GM23338 (cell line): Measurements from ENCODE around the gene PRKCD. TPM values are rescaled to one million over a fixed set of nuclear protein-coding genes. Genes with fewer than 3 reads are reported as not detected.

Source experiments
- ATAC-seq: fragments of 200-7000 bp; cut with Tn5 transposase; 3 replicates; pipeline ENCODE4 v1.9.1; 2020
- DNase-seq: peaks from one replicate; pipeline ENCODE4 v3.0.0-alpha.2; 2015; ENCODE audit warnings: low spot score
- H2AFZ ChIP-seq: fragments of 200-600 bp; sonication (generic); 2 replicates; pipeline ENCODE4 v1.8.0; 2016; ENCODE audit warnings: antibody characterized with exemption, mild to moderate bottlenecking, moderate library complexity
- H3F3A ChIP-seq: fragments of 200-600 bp; sonication (generic); replicated peaks from 2 replicates; pipeline ENCODE4 v1.8.0; 2017; ENCODE audit warnings: antibody characterized with exemption, mixed run types, low read depth
- H3K27ac ChIP-seq: fragments of 200-600 bp; sonication (generic); 2 replicates; pipeline ENCODE4 v1.6.1; 2016; ENCODE audit warnings: low read depth
- H3K27me3 ChIP-seq: fragments of 200-600 bp; sonication (generic); 2 replicates; pipeline ENCODE4 v1.8.0; 2016; ENCODE audit warnings: mild to moderate bottlenecking, mixed run types, moderate library complexity; ENCODE audit not compliant: insufficient read depth
- H3K36me3 ChIP-seq: fragments of 200-600 bp; sonication (generic); 2 replicates; pipeline ENCODE4 v1.8.0; 2016; ENCODE audit warnings: mild to moderate bottlenecking; ENCODE audit not compliant: insufficient read depth
- H3K4me1 ChIP-seq: fragments of 200-600 bp; sonication (generic); 2 replicates; pipeline ENCODE4 v1.8.0; 2016; ENCODE audit warnings: mild to moderate bottlenecking, moderate library complexity; ENCODE audit not compliant: insufficient read depth
- H3K4me2 ChIP-seq: fragments of 200-600 bp; sonication (generic); 2 replicates; pipeline ENCODE4 v1.7.1; 2017; ENCODE audit warnings: mixed run types
- H3K4me3 ChIP-seq: fragments of 200-600 bp; sonication (generic); 2 replicates; pipeline ENCODE4 v1.6.1; 2016; ENCODE audit warnings: mixed run types
- H3K79me2 ChIP-seq: fragments of 200-600 bp; sonication (generic); replicated peaks from 2 replicates; pipeline ENCODE4 v1.8.0; 2017; ENCODE audit warnings: mild to moderate bottlenecking; ENCODE audit not compliant: insufficient read depth
- H3K9me2 ChIP-seq: fragments of 200-600 bp; sonication (generic); 2 replicates; pipeline ENCODE4 v1.8.0; 2017; ENCODE audit not compliant: insufficient read depth
- H4K20me1 ChIP-seq: fragments of 200-600 bp; sonication (generic); replicated peaks from 2 replicates; pipeline ENCODE4 v1.8.0; 2017; ENCODE audit warnings: mild to moderate bottlenecking; ENCODE audit not compliant: insufficient read depth
- H3K27ac Mint-ChIP-seq: 2 replicates; pipeline ENCODE4 v1.8.0; 2020; ENCODE audit warnings: inconsistent platforms, mild to moderate bottlenecking, moderate library complexity, mixed read lengths
- H3K27me3 Mint-ChIP-seq: 3 replicates; pipeline ENCODE4 v1.8.0; 2022; ENCODE audit warnings: low read depth, mild to moderate bottlenecking, moderate library complexity, mixed read lengths, inconsistent platforms; ENCODE audit not compliant: insufficient read depth, poor library complexity
- H3K36me3 Mint-ChIP-seq: 3 replicates; pipeline ENCODE4 v1.8.0; 2021; ENCODE audit warnings: low read depth, mild to moderate bottlenecking, inconsistent platforms, moderate library complexity, mixed read lengths
- H3K4me1 Mint-ChIP-seq: 3 replicates; pipeline ENCODE4 v1.8.0; 2020; ENCODE audit warnings: mild to moderate bottlenecking, inconsistent platforms, mixed read lengths
- H3K4me3 Mint-ChIP-seq: 3 replicates; pipeline ENCODE4 v1.8.0; 2021; ENCODE audit warnings: moderate library complexity, mild to moderate bottlenecking, inconsistent platforms, mixed read lengths
- H3K9me3 Mint-ChIP-seq: 3 replicates; pipeline ENCODE4 v1.8.0; 2020; ENCODE audit warnings: moderate library complexity, mild to moderate bottlenecking, inconsistent platforms, mixed read lengths
- CREB1 ChIP-seq: fragments of 250-450 bp; sonication (Bioruptor Pico); IDR thresholded peaks from 2 replicates; pipeline ENCODE4 v1.5.0; 2020; ENCODE audit warnings: low read depth, mild to moderate bottlenecking, moderate library complexity
- EZH2 ChIP-seq: fragments of 200-600 bp; sonication (generic); IDR thresholded peaks from one replicate; pipeline ENCODE4 v1.8.0; 2017; ENCODE audit warnings: antibody characterized with exemption, mild to moderate bottlenecking, low read depth; ENCODE audit not compliant: unreplicated experiment
- EZH2phosphoT487 ChIP-seq: fragments of 200-600 bp; sonication (generic); IDR thresholded peaks from one replicate; pipeline ENCODE4 v1.8.1; 2018; ENCODE audit warnings: antibody characterized with exemption; ENCODE audit not compliant: unreplicated experiment
- JUNB ChIP-seq: IDR thresholded peaks from one replicate; pipeline ENCODE4 v1.6.1; 2016; ENCODE audit warnings: antibody characterized with exemption; ENCODE audit not compliant: unreplicated experiment
- NANOG ChIP-seq: IDR thresholded peaks from 2 replicates; pipeline ENCODE4 v1.6.1; 2016; ENCODE audit warnings: antibody characterized with exemption, borderline replicate concordance
- POLR2AphosphoS5 ChIP-seq: IDR thresholded peaks from 2 replicates; pipeline ENCODE4 v1.6.1; 2016; ENCODE audit warnings: antibody characterized with exemption, low read depth
- STAT1 ChIP-seq: IDR thresholded peaks from one replicate; pipeline ENCODE4 v1.6.1; 2016; ENCODE audit warnings: antibody characterized with exemption; ENCODE audit not compliant: unreplicated experiment
- ZNF114 ChIP-seq: fragments of 250-450 bp; sonication (Bioruptor Pico); IDR thresholded peaks from 2 replicates; pipeline ENCODE4 v1.5.0; 2020; ENCODE audit warnings: mild to moderate bottlenecking, moderate library complexity
- ZNF331 ChIP-seq: fragments of 250-450 bp; sonication (Bioruptor Pico); IDR thresholded peaks from 2 replicates; pipeline ENCODE4 v1.5.0; 2020; ENCODE audit warnings: low read depth, mild to moderate bottlenecking, moderate library complexity
- polyA plus RNA-seq: library from polyadenylated mRNA; unstranded; fragments of >200 nt; fragmentation: Nextera tagmentation; extraction: Ambion mirVana; gene quantifications from 2 replicates; pipeline ENCODE4 v1.2.1, GENCODE V29; 2016
- total RNA-seq: library from RNA; depleted of rRNA; stranded (reverse); fragments of >200 nt; shearing (Covaris generic); gene quantifications from 2 replicates; pipeline ENCODE4 v1.2.3, GENCODE V29; 2014
- TF ChIP-seq, protein P1 (sequence below): fragments of 250-450 bp; sonication (Bioruptor Pico); IDR thresholded peaks from 2 replicates; pipeline ENCODE4 v1.5.0; 2020; ENCODE audit warnings: mild to moderate bottlenecking, moderate library complexity
- TF ChIP-seq, protein P2 (sequence below), 2 experiments: fragments of 200-600 bp in 1 of 2; sonication (generic) in 1 of 2; conservative IDR thresholded peaks; 2 replicates each; pipeline versions ENCODE4 v1.5.1 to v1.6.1; 2016 to 2017; ENCODE audit warnings: antibody characterized with exemption in 2 of 2, low read depth in 2 of 2, mild to moderate bottlenecking in 2 of 2, moderate library complexity in 1 of 2
- TF ChIP-seq, protein P3 (sequence below): IDR thresholded peaks from one replicate; pipeline ENCODE4 v1.6.1; 2018; ENCODE audit warnings: antibody characterized with exemption; ENCODE audit not compliant: unreplicated experiment
- TF ChIP-seq, protein P4 (sequence below): IDR thresholded peaks from 2 replicates; pipeline ENCODE4 v1.6.1; 2016; ENCODE audit warnings: antibody characterized with exemption

The PRKCD gene
- total and polyA plus RNA-seq, 2 experiments from 2014 or later: 11.3 to 11.8 TPM

DNA sequence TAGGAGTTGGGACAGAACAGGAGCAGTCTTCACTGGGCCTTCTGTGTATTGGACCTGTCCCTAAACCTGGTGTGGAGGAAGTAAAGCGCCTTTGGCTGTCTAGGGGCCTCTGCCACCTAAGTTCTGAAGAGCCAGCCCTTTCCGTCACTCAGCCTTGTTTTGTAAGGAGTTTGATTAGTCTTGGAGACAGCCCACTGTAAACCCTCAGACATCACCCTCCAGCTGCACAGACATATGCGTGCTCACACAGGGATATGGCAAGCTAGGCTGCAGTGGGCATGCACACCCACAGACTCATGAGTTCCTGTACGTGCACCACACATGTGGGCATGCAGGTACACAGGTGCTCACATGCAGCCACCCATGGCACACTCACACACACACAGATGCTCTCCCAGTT lies 5.2 kb downstream of the PRKCD start:
- peaks cover 44% of the 10 kb centered on the region for H3K4me1 Mint-ChIP-seq
- no peak overlapping the region for H3K4me2 ChIP-seq

More for the DNA sequence above, 5.2 kb downstream of the PRKCD start:
- H3K4me1 ChIP-seq: peaks cover 15% of the 10 kb centered on the region
- TF ChIP-seq, protein P1, sequence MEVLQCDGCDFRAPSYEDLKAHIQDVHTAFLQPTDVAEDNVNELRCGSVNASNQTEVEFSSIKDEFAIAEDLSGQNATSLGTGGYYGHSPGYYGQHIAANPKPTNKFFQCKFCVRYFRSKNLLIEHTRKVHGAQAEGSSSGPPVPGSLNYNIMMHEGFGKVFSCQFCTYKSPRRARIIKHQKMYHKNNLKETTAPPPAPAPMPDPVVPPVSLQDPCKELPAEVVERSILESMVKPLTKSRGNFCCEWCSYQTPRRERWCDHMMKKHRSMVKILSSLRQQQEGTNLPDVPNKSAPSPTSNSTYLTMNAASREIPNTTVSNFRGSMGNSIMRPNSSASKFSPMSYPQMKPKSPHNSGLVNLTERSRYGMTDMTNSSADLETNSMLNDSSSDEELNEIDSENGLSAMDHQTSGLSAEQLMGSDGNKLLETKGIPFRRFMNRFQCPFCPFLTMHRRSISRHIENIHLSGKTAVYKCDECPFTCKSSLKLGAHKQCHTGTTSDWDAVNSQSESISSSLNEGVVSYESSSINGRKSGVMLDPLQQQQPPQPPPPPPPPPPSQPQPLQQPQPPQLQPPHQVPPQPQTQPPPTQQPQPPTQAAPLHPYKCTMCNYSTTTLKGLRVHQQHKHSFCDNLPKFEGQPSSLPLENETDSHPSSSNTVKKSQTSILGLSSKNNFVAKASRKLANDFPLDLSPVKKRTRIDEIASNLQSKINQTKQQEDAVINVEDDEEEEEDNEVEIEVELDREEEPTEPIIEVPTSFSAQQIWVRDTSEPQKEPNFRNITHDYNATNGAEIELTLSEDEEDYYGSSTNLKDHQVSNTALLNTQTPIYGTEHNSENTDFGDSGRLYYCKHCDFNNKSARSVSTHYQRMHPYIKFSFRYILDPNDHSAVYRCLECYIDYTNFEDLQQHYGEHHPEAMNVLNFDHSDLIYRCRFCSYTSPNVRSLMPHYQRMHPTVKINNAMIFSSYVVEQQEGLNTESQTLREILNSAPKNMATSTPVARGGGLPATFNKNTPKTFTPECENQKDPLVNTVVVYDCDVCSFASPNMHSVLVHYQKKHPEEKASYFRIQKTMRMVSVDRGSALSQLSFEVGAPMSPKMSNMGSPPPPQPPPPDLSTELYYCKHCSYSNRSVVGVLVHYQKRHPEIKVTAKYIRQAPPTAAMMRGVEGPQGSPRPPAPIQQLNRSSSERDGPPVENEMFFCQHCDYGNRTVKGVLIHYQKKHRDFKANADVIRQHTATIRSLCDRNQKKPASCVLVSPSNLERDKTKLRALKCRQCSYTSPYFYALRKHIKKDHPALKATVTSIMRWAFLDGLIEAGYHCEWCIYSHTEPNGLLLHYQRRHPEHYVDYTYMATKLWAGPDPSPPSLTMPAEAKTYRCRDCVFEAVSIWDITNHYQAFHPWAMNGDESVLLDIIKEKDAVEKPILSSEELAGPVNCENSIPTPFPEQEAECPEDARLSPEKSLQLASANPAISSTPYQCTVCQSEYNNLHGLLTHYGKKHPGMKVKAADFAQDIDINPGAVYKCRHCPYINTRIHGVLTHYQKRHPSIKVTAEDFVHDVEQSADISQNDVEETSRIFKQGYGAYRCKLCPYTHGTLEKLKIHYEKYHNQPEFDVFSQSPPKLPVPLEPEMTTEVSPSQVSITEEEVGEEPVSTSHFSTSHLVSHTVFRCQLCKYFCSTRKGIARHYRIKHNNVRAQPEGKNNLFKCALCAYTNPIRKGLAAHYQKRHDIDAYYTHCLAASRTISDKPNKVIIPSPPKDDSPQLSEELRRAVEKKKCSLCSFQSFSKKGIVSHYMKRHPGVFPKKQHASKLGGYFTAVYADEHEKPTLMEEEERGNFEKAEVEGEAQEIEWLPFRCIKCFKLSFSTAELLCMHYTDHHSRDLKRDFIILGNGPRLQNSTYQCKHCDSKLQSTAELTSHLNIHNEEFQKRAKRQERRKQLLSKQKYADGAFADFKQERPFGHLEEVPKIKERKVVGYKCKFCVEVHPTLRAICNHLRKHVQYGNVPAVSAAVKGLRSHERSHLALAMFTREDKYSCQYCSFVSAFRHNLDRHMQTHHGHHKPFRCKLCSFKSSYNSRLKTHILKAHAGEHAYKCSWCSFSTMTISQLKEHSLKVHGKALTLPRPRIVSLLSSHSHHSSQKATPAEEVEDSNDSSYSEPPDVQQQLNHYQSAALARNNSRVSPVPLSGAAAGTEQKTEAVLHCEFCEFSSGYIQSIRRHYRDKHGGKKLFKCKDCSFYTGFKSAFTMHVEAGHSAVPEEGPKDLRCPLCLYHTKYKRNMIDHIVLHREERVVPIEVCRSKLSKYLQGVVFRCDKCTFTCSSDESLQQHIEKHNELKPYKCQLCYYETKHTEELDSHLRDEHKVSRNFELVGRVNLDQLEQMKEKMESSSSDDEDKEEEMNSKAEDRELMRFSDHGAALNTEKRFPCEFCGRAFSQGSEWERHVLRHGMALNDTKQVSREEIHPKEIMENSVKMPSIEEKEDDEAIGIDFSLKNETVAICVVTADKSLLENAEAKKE: no peak
- TF ChIP-seq EZH2phosphoT487 (no peak), CREB1 (CRISPR knock-in tag) (no peak), JUNB (no peak), ZNF114 (no peak), ZNF331 (no peak), NANOG (no peak), STAT1 (no peak), EZH2 (no peak), POLR2AphosphoS5 (no peak)
- TF ChIP-seq, protein P2, sequence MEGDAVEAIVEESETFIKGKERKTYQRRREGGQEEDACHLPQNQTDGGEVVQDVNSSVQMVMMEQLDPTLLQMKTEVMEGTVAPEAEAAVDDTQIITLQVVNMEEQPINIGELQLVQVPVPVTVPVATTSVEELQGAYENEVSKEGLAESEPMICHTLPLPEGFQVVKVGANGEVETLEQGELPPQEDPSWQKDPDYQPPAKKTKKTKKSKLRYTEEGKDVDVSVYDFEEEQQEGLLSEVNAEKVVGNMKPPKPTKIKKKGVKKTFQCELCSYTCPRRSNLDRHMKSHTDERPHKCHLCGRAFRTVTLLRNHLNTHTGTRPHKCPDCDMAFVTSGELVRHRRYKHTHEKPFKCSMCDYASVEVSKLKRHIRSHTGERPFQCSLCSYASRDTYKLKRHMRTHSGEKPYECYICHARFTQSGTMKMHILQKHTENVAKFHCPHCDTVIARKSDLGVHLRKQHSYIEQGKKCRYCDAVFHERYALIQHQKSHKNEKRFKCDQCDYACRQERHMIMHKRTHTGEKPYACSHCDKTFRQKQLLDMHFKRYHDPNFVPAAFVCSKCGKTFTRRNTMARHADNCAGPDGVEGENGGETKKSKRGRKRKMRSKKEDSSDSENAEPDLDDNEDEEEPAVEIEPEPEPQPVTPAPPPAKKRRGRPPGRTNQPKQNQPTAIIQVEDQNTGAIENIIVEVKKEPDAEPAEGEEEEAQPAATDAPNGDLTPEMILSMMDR (conservative IDR thresholded peaks at IDR 0.05; ENCODE audit: low read depth in 2 of 2): no peak
- TF ChIP-seq, protein P3, sequence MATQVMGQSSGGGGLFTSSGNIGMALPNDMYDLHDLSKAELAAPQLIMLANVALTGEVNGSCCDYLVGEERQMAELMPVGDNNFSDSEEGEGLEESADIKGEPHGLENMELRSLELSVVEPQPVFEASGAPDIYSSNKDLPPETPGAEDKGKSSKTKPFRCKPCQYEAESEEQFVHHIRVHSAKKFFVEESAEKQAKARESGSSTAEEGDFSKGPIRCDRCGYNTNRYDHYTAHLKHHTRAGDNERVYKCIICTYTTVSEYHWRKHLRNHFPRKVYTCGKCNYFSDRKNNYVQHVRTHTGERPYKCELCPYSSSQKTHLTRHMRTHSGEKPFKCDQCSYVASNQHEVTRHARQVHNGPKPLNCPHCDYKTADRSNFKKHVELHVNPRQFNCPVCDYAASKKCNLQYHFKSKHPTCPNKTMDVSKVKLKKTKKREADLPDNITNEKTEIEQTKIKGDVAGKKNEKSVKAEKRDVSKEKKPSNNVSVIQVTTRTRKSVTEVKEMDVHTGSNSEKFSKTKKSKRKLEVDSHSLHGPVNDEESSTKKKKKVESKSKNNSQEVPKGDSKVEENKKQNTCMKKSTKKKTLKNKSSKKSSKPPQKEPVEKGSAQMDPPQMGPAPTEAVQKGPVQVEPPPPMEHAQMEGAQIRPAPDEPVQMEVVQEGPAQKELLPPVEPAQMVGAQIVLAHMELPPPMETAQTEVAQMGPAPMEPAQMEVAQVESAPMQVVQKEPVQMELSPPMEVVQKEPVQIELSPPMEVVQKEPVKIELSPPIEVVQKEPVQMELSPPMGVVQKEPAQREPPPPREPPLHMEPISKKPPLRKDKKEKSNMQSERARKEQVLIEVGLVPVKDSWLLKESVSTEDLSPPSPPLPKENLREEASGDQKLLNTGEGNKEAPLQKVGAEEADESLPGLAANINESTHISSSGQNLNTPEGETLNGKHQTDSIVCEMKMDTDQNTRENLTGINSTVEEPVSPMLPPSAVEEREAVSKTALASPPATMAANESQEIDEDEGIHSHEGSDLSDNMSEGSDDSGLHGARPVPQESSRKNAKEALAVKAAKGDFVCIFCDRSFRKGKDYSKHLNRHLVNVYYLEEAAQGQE: no peak
- TF ChIP-seq, protein P4, sequence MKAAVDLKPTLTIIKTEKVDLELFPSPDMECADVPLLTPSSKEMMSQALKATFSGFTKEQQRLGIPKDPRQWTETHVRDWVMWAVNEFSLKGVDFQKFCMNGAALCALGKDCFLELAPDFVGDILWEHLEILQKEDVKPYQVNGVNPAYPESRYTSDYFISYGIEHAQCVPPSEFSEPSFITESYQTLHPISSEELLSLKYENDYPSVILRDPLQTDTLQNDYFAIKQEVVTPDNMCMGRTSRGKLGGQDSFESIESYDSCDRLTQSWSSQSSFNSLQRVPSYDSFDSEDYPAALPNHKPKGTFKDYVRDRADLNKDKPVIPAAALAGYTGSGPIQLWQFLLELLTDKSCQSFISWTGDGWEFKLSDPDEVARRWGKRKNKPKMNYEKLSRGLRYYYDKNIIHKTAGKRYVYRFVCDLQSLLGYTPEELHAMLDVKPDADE: no peak
- 0 out of 2 replicates have a peak, but pooled peaks cover 12% of the 10 kb centered on the region for H3K79me2 ChIP-seq
- H3K4me3 Mint-ChIP-seq: no peak overlapping the region
- H2AFZ ChIP-seq: no peak overlapping the region
- no peak overlapping the region for H3K4me3 ChIP-seq
- no peaks in the 10 kb centered on the region for H3K9me2 ChIP-seq
- no peaks in the 10 kb centered on the region; the same call in 2 of the 3 replicates for H3K36me3 Mint-ChIP-seq
- ATAC-seq (no peak), DNase-seq (no peak)
- H3F3A ChIP-seq: no peaks in the 10 kb centered on the region
- H3K27ac ChIP-seq: no peak overlapping the region
- H3K27ac Mint-ChIP-seq: no peak overlapping the region
- no peaks in the 10 kb centered on the region; the same call in 2 of the 3 replicates for H3K9me3 Mint-ChIP-seq
- peaks cover 17% of the 10 kb centered on the region for H3K27me3 Mint-ChIP-seq
- peaks cover 7% of the 10 kb centered on the region for H4K20me1 ChIP-seq
- H3K27me3 ChIP-seq: 0 out of 2 replicates have a peak, but pooled peaks cover 4% of the 10 kb centered on the region
- no peaks in the 10 kb centered on the region for H3K36me3 ChIP-seq
